Measurements from ENCODE around the gene AWAT2. TPM values are rescaled to one million over a fixed set of nuclear protein-coding genes. Genes with fewer than 3 reads are reported as not detected.
"Not testable (repeated sequence)": the region's sequence is repeated elsewhere in the genome, so short reads cannot be mapped to it uniquely, and the experiment has no call there.

Gene AWAT2
- total RNA-seq, 2 donors from 2014 or later: not detected

GRCh38 chrX:70001269-70001668 is 48.5 kb downstream of the AWAT2 start:
- Histone ChIP-seq H3K4me1 (no peaks in the 10 kb centered on the region), H3K27me3 (no peaks in the 10 kb centered on the region), H3K4me3 (no peak overlapping the region), H3K9me3 (no peaks in the 10 kb centered on the region), H3K9ac (ENCODE audit: low read depth in 2 of 2, low read length in 2 of 2) (no peak overlapping the region), H3K27ac (no peak overlapping the region), H3K36me3 (no peaks in the 10 kb centered on the region)
- intact Hi-C loops (cut with DNase I): no loop called here
- TF ChIP-seq CTCF (IDR thresholded peaks at IDR 0.05): no peak
- DNase-seq: no peak

- H3K9ac ChIP-seq (ENCODE audit: low read depth in 2 of 2, low read length in 2 of 2); intact Hi-C loops (cut with DNase I); H3K27ac ChIP-seq; H3K4me3 ChIP-seq; H3K9me3 ChIP-seq; DNase-seq; H3K36me3 ChIP-seq; H3K27me3 ChIP-seq; H3K4me1 ChIP-seq: not testable (repeated sequence)
These were observed 51.4 kb downstream of the AWAT2 start for GRCh38 chrX:69998299-69998698.

- no peak overlapping the region for H3K27ac ChIP-seq
- no peaks in the 10 kb centered on the region for H3K4me1 ChIP-seq
- TF ChIP-seq CTCF (IDR thresholded peaks at IDR 0.05): no peak
- H3K4me3 ChIP-seq: no peak overlapping the region
- no peak overlapping the region for H3K9ac ChIP-seq (ENCODE audit: low read depth in 2 of 2, low read length in 2 of 2)
- H3K27me3 ChIP-seq: no peaks in the 10 kb centered on the region
- no peak for DNase-seq
- no peaks in the 10 kb centered on the region for H3K9me3 ChIP-seq
- intact Hi-C loops (cut with DNase I): no loop called here
- no peaks in the 10 kb centered on the region for H3K36me3 ChIP-seq
These were observed 53.6 kb downstream of the AWAT2 start for GRCh38 chrX:69996113-69996468.

GRCh38 chrX:69995362-69996112 is 54.2 kb downstream of the AWAT2 start:
- Histone ChIP-seq H3K27ac (no peak overlapping the region), H3K4me3 (no peak overlapping the region), H3K9ac (ENCODE audit: low read depth in 2 of 2, low read length in 2 of 2) (no peak overlapping the region), H3K9me3 (no peaks in the 10 kb centered on the region), H3K4me1 (no peaks in the 10 kb centered on the region), H3K36me3 (no peaks in the 10 kb centered on the region), H3K27me3 (no peaks in the 10 kb centered on the region)
- DNase-seq: no peak
- TF ChIP-seq CTCF (IDR thresholded peaks at IDR 0.05): no peak
- intact Hi-C loops (cut with DNase I): no loop called here

GRCh38 chrX:69993494-69993893 is 56.2 kb downstream of the AWAT2 start:
- intact Hi-C loops (cut with DNase I): no loop called here
- Histone ChIP-seq H3K27ac (no peak overlapping the region), H3K4me1 (no peaks in the 10 kb centered on the region), H3K9ac (ENCODE audit: low read depth in 2 of 2, low read length in 2 of 2) (no peak overlapping the region), H3K36me3 (no peaks in the 10 kb centered on the region), H3K27me3 (no peaks in the 10 kb centered on the region), H3K4me3 (no peak overlapping the region), H3K9me3 (no peaks in the 10 kb centered on the region)
- DNase-seq: no peak
- no peak for TF ChIP-seq CTCF (IDR thresholded peaks at IDR 0.05)

DNA sequence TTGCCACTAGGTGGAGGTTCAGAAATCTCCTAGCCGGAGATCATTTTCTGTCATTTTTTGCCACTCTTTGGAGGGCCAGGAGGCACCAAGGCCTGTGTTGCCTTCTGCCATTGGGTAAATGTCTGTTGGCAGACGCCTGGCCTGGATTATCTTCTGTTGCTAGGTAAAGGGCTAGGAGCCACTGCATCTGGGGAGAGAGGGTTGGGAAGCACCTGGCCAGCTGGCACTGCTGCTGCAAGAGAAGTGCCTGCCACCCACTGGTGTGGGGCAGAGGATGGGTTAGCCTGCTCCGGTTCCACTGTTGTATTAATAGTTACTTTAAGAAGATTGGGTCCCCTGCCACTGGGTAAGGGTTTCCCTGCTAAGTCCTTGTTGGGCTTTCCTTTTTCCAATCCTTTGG is 58.1 kb downstream of the AWAT2 start:
- DNase-seq: no peak
- intact Hi-C loops (cut with DNase I): no loop called here

More for the DNA sequence above, 58.1 kb downstream of the AWAT2 start:
- no peaks in the 10 kb centered on the region for H3K36me3 ChIP-seq
- H3K27ac ChIP-seq: no peak overlapping the region
- H3K9me3 ChIP-seq: no peaks in the 10 kb centered on the region
- H3K4me1 ChIP-seq: no peaks in the 10 kb centered on the region
- no peaks in the 10 kb centered on the region for H3K27me3 ChIP-seq
- no peak for TF ChIP-seq CTCF (IDR thresholded peaks at IDR 0.05)
- no peak overlapping the region for H3K4me3 ChIP-seq
- H3K9ac ChIP-seq (ENCODE audit: low read depth in 2 of 2, low read length in 2 of 2): no peak overlapping the region

Measured in colonic mucosa (tissue), 4 donors.